IMR-90 (cell line): ENCODE data around the gene DNAH6. TPM values are rescaled to one million over a fixed set of nuclear protein-coding genes. Genes with fewer than 3 reads are reported as not detected.

Experiments
- ATAC-seq: fragments of 200-7000 bp; cut with Tn5 transposase; 2 replicates; pipeline ENCODE4 v1.9.1; 2020; ENCODE audit warnings: low read depth, mild to moderate bottlenecking, moderate library complexity
- BruUV-seq: library from RNA; stranded (reverse); fragments of 400-500 nt; replicated peaks from 2 replicates; lab custom pipeline; 2021; lab: Mats Ljungman, UMichigan
- CTCF ChIA-PET: fragments of 300-600 bp; formaldehyde crosslinking; extraction: SDS; loops from one replicate; lab custom pipeline; 2021; ENCODE audit warnings: antibody characterized with exemption; lab: Yijun Ruan, JAX
- POLR2A ChIA-PET: fragments of 300-600 bp; sonication (Branson Sonifier 250); formaldehyde crosslinking; loops from one replicate; lab custom pipeline; 2022; ENCODE audit warnings: antibody characterized with exemption; ENCODE audit not compliant: unreplicated experiment; lab: Charles Lee
- DNase-seq: peaks from one replicate; pipeline ENCODE4 v3.0.0; 2013
- H2AFZ ChIP-seq: replicated peaks from 2 replicates; pipeline ENCODE3; 2013; ENCODE audit warnings: low read length, mild to moderate bottlenecking; ENCODE audit not compliant: poor library complexity
- H2AK5ac ChIP-seq: 2 replicates; pipeline ENCODE4 v1.6.1; 2013; ENCODE audit warnings: low read depth, low read length, inconsistent platforms
- H2AK9ac ChIP-seq: replicated peaks from 2 replicates; pipeline ENCODE3; 2013; ENCODE audit warnings: mild to moderate bottlenecking, low read depth, low read length, moderate library complexity; ENCODE audit not compliant: poor library complexity
- H2BK120ac ChIP-seq: 2 replicates; pipeline ENCODE4 v1.6.1; 2013; ENCODE audit warnings: low read depth, low read length, inconsistent platforms
- H2BK15ac ChIP-seq: 3 replicates; pipeline ENCODE4 v1.6.1; 2013; ENCODE audit warnings: low read depth, low read length, inconsistent platforms
- H2BK20ac ChIP-seq: 2 replicates; pipeline ENCODE4 v1.6.1; 2013; ENCODE audit warnings: low read depth, mild to moderate bottlenecking, inconsistent platforms, low read length, moderate library complexity
- H2BK5ac ChIP-seq: 2 replicates; pipeline ENCODE4 v1.6.1; 2013; ENCODE audit warnings: mild to moderate bottlenecking, low read depth, low read length, inconsistent platforms; ENCODE audit not compliant: poor library complexity, severe bottlenecking
- H3K14ac ChIP-seq: replicated peaks from 2 replicates; pipeline ENCODE4 v1.6.1; 2013; ENCODE audit warnings: low read depth, low read length, inconsistent platforms
- H3K18ac ChIP-seq: 2 replicates; pipeline ENCODE4 v1.6.1; 2013; ENCODE audit warnings: low read depth, low read length, control low read depth
- H3K23ac ChIP-seq: 2 replicates; pipeline ENCODE4 v1.6.1; 2013; ENCODE audit warnings: low read depth, low read length, inconsistent platforms
- H3K27ac ChIP-seq: 2 replicates; pipeline ENCODE4 v1.5.1; 2013; ENCODE audit warnings: mild to moderate bottlenecking, control low read depth, low read length; ENCODE audit not compliant: insufficient read depth
- H3K27me3 ChIP-seq: 2 replicates; pipeline ENCODE4 v1.6.1; 2013; ENCODE audit warnings: low read length; ENCODE audit not compliant: control insufficient read depth, insufficient read depth
- H3K36me3 ChIP-seq: 2 replicates; pipeline ENCODE4 v1.6.1; 2013; ENCODE audit warnings: low read length, mixed read lengths; ENCODE audit not compliant: control insufficient read depth, insufficient read depth
- H3K4ac ChIP-seq: 2 replicates; pipeline ENCODE4 v1.6.1; 2013; ENCODE audit warnings: low read depth, low read length, inconsistent platforms
- H3K4me1 ChIP-seq: 2 replicates; pipeline ENCODE4 v1.6.1; 2013; ENCODE audit warnings: low read length, mixed read lengths; ENCODE audit not compliant: control insufficient read depth, insufficient read depth
- H3K4me2 ChIP-seq: 2 replicates; pipeline ENCODE4 v1.6.1; 2013; ENCODE audit warnings: low read depth, mild to moderate bottlenecking, control low read depth, low read length, moderate library complexity
- H3K4me3 ChIP-seq: 2 replicates; pipeline ENCODE4 v1.5.1; 2013; ENCODE audit warnings: low read depth, mild to moderate bottlenecking, control low read depth, low read length, moderate library complexity; ENCODE audit not compliant: insufficient read depth
- H3K56ac ChIP-seq: 2 replicates; pipeline ENCODE4 v1.6.1; 2013; ENCODE audit warnings: low read length, inconsistent platforms; ENCODE audit not compliant: insufficient read depth; ENCODE audit errors: extremely low read depth
- H3K79me1 ChIP-seq, 2 experiments: 2 replicates each; pipeline ENCODE4 v1.6.1; 2013; ENCODE audit warnings: low read length in 2 of 2, inconsistent platforms in 1 of 2, low read depth in 1 of 2
- H3K9ac ChIP-seq: 2 replicates; pipeline ENCODE4 v1.6.1; 2013; ENCODE audit warnings: low read depth, low read length, control low read depth
- H3K9me1 ChIP-seq: 2 replicates; pipeline ENCODE4 v1.6.1; 2013; ENCODE audit warnings: low read length, inconsistent platforms; ENCODE audit not compliant: insufficient read depth
- H3K9me3 ChIP-seq: 2 replicates; pipeline ENCODE4 v1.6.1; 2013; ENCODE audit warnings: low read length; ENCODE audit not compliant: control insufficient read depth, insufficient read depth
- H4K20me1 ChIP-seq: 2 replicates; pipeline ENCODE4 v1.6.1; 2013; ENCODE audit warnings: low read length, inconsistent platforms; ENCODE audit not compliant: insufficient read depth
- H4K5ac ChIP-seq: 2 replicates; pipeline ENCODE4 v1.6.1; 2013; ENCODE audit warnings: mild to moderate bottlenecking, low read depth, low read length, control low read depth
- H4K8ac ChIP-seq, 2 experiments: 2 replicates each; pipeline ENCODE4 v1.6.1; 2013; ENCODE audit warnings: low read depth in 2 of 2, low read length in 2 of 2, control low read depth in 1 of 2, inconsistent platforms in 1 of 2
- H4K91ac ChIP-seq: 2 replicates; pipeline ENCODE4 v1.6.1; 2013; ENCODE audit warnings: low read depth, low read length, inconsistent platforms; ENCODE audit not compliant: insufficient read depth
- BHLHE40 ChIP-seq: fragments of 150-350 bp; IDR thresholded peaks from 2 replicates; pipeline ENCODE4 v1.6.1; 2016; ENCODE audit warnings: mild to moderate bottlenecking, low read depth, low read length
- CEBPB ChIP-seq: IDR thresholded peaks from 2 replicates; pipeline ENCODE4 v1.6.1; 2012; ENCODE audit warnings: low read depth, low read length, improper control_type of control experiment
- FOS ChIP-seq: fragments of 150-350 bp; IDR thresholded peaks from 2 replicates; pipeline ENCODE4 v1.6.1; 2016; ENCODE audit warnings: low read depth, low read length
- MAFK ChIP-seq: IDR thresholded peaks from 2 replicates; pipeline ENCODE4 v1.6.1; 2012; ENCODE audit warnings: low read depth, low read length, improper control_type of control experiment
- MAZ ChIP-seq: IDR thresholded peaks from 2 replicates; pipeline ENCODE4 v1.6.1; 2012; ENCODE audit warnings: low read depth, mild to moderate bottlenecking, low read length, improper control_type of control experiment, moderate library complexity, borderline replicate concordance
- MXI1 ChIP-seq: IDR thresholded peaks from 2 replicates; pipeline ENCODE4 v1.6.1; 2012; ENCODE audit warnings: low read depth, mild to moderate bottlenecking, low read length, moderate library complexity, borderline replicate concordance
- NFE2L2 ChIP-seq: fragments of 150-350 bp; IDR thresholded peaks from 2 replicates; pipeline ENCODE4 v1.6.1; 2016; ENCODE audit warnings: low read depth, mild to moderate bottlenecking, low read length
- POLR2A ChIP-seq: IDR thresholded peaks from 2 replicates; pipeline ENCODE4 v1.6.1; 2012; ENCODE audit warnings: mild to moderate bottlenecking, low read depth, low read length
- RAD21 ChIP-seq: IDR thresholded peaks from 2 replicates; pipeline ENCODE4 v1.6.1; 2012; ENCODE audit warnings: low read length, improper control_type of control experiment
- RCOR1 ChIP-seq: IDR thresholded peaks from 2 replicates; pipeline ENCODE4 v1.6.1; 2012; ENCODE audit warnings: mild to moderate bottlenecking, low read length, improper control_type of control experiment; ENCODE audit not compliant: insufficient replicate concordance
- RFX5 ChIP-seq: IDR thresholded peaks from 2 replicates; pipeline ENCODE4 v1.8.0; 2012; ENCODE audit warnings: low read depth, mild to moderate bottlenecking, low read length, moderate library complexity
- WGBS, 2 experiments: methylation state at CpG; one replicate each; pipeline versions ENCODE4 v1.1.5 to v1.1.7; 2013; ENCODE audit warnings: missing lambda C conversion rate in 2 of 2; ENCODE audit not compliant: insufficient read length in 1 of 2; ENCODE audit errors: extremely low coverage in 2 of 2; 5-methylcytosine and 5-hydroxymethylcytosine counted together
- dilution Hi-C: fragments of 300-500 bp; cut with HindIII; formaldehyde crosslinking; loops from one replicate; pipeline ENCODE4 v1.14.3; 2018; ENCODE audit warnings: low sequenced_read_pairs; ENCODE audit not compliant: unreplicated experiment
- in situ Hi-C: fragments of 300-500 bp; cut with MboI; formaldehyde crosslinking; loops from 3 replicates; pipeline ENCODE4 v1.14.3; 2019; ENCODE audit warnings: low sequenced_read_pairs, inconsistent platforms, mixed read lengths
- intact Hi-C: fragments of 100-400 bp; cut with micrococcal nuclease; formaldehyde crosslinking; loops from 2 replicates; pipeline ENCODE4 v1.10.0; 2022
- polyA plus RNA-seq, 3 experiments: library from polyadenylated mRNA; depleted of rRNA; stranded (reverse); fragments of >200 nt; gene quantifications; 2 replicates each; pipeline ENCODE4 v1.2.3, GENCODE V29; 2012; ENCODE audit warnings: low replicate concordance in 1 of 3
- total RNA-seq: library from RNA; depleted of rRNA; stranded (reverse); fragments of >200 nt; gene quantifications from 2 replicates; pipeline ENCODE4 v1.2.3, GENCODE V29; 2012
- TF ChIP-seq, protein P1 (sequence below): conservative IDR thresholded peaks from 2 replicates; pipeline ENCODE4 v1.5.1; 2012; ENCODE audit warnings: mild to moderate bottlenecking, low read depth, low read length, improper control_type of control experiment
- TF ChIP-seq, protein P2 (sequence below): fragments of 150-350 bp; IDR thresholded peaks from 2 replicates; pipeline ENCODE4 v1.6.1; 2017; ENCODE audit warnings: mild to moderate bottlenecking, antibody characterized with exemption, low read length, low read depth

DNAH6 gene
- total and polyA plus RNA-seq, 2 of the 4 experiments (the other 2 are of a cell fraction): under 0.01 to 0.07 TPM

GRCh38 chr2:84603911-84604310 is 87.6 kb downstream of the DNAH6 start:
- CTCF ChIA-PET: interaction anchor here (1.1 kb wide), 1 partner anchor 68 kb away, joined by 3 read pairs; no protein-coding TSS in a partner anchor
- H3K4me1 ChIP-seq: no peaks in the 10 kb centered on the region
- no peak overlapping the region for H3K18ac ChIP-seq
- in situ Hi-C loops (no loop called here), intact Hi-C loops (no loop called here), dilution Hi-C loops (no loop called here)
- H3K4me2 ChIP-seq: no peak overlapping the region
- H3K56ac ChIP-seq: no peak overlapping the region
- no peak for ATAC-seq
- H4K5ac ChIP-seq: no peak overlapping the region
- no peak overlapping the region for H3K23ac ChIP-seq
- H2AFZ ChIP-seq: no peak overlapping the region
- H2BK120ac ChIP-seq: no peak overlapping the region
- no peak overlapping the region for H3K4me3 ChIP-seq
- no peak overlapping the region for H3K14ac ChIP-seq
- no peak overlapping the region for H4K91ac ChIP-seq
- H3K27ac ChIP-seq: no peak overlapping the region
- DNase-seq: no peak
- H2BK5ac ChIP-seq: no peak overlapping the region
- H3K79me1 ChIP-seq: no peaks in the 10 kb centered on the region
- H2BK20ac ChIP-seq: no peak overlapping the region
- no peaks in the 10 kb centered on the region for H3K9me1 ChIP-seq
- H4K8ac ChIP-seq: no peak overlapping the region
- H3K36me3 ChIP-seq: no peaks in the 10 kb centered on the region
- H2AK5ac ChIP-seq: no peak overlapping the region
- H3K9ac ChIP-seq: no peak overlapping the region
- WGBS, 2 experiments: 50% methylated on average over 1 of the region's 4 CpGs; no CpG with 5 or more reads in 1 of the 2 experiments
- H3K27me3 ChIP-seq: peaks cover 2% of the 10 kb centered on the region; the same call in 1 of the 2 replicates
- no peak overlapping the region for H2BK15ac ChIP-seq
- BruUV-seq: no TSS peak
- no peak overlapping the region for H2AK9ac ChIP-seq
- POLR2A ChIA-PET: no interaction called here
- H3K9me3 ChIP-seq: no peaks in the 10 kb centered on the region
- H4K20me1 ChIP-seq: no peaks in the 10 kb centered on the region
- TF ChIP-seq RAD21 (no peak), MXI1 (no peak), FOS (no peak), CEBPB (no peak), MAZ (no peak), RFX5 (no peak), NFE2L2 (no peak), RCOR1 (no peak), BHLHE40 (no peak), MAFK (no peak), POLR2A (no peak)
- TF ChIP-seq, protein P1, sequence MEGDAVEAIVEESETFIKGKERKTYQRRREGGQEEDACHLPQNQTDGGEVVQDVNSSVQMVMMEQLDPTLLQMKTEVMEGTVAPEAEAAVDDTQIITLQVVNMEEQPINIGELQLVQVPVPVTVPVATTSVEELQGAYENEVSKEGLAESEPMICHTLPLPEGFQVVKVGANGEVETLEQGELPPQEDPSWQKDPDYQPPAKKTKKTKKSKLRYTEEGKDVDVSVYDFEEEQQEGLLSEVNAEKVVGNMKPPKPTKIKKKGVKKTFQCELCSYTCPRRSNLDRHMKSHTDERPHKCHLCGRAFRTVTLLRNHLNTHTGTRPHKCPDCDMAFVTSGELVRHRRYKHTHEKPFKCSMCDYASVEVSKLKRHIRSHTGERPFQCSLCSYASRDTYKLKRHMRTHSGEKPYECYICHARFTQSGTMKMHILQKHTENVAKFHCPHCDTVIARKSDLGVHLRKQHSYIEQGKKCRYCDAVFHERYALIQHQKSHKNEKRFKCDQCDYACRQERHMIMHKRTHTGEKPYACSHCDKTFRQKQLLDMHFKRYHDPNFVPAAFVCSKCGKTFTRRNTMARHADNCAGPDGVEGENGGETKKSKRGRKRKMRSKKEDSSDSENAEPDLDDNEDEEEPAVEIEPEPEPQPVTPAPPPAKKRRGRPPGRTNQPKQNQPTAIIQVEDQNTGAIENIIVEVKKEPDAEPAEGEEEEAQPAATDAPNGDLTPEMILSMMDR: no peak
- TF ChIP-seq, protein P2, sequence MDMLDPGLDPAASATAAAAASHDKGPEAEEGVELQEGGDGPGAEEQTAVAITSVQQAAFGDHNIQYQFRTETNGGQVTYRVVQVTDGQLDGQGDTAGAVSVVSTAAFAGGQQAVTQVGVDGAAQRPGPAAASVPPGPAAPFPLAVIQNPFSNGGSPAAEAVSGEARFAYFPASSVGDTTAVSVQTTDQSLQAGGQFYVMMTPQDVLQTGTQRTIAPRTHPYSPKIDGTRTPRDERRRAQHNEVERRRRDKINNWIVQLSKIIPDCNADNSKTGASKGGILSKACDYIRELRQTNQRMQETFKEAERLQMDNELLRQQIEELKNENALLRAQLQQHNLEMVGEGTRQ: no peak
- no peak overlapping the region for H3K4ac ChIP-seq
